ENCODE results near the gene KMT5B.

The KMT5B gene

DNA sequence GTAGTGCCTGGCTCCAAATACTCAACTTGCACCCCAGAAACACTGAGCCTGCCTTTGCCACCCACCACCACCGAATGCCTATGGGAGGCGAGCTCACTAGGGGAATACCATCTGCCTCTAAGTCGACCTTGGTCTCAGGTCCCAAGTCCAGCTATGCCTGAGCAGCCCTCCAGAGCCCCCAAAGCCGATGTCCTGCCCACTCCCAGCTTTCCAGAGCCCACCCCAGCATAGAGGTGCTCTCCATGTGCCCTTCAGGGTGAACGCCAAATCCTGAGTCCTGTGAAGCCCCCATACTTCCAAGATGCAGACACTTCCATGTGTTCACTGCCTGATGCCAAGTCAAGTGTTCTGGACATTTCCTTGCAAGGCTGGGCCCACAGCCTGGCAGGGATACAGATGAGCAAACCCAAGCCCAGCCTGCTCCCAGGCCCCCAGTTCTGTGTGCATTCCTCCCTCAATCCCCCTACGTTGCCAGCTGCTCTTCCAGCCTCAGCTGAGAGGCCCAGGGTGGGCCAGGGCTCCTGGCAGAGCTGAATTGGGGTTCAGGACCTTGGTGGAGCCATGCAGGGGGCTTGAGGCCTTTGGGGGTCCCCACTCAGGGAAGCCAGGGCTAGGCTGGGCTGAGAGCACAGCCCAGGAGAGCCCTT lies 2.6 kb upstream of the KMT5B start:
- DNase-seq, result no peak

DNA sequence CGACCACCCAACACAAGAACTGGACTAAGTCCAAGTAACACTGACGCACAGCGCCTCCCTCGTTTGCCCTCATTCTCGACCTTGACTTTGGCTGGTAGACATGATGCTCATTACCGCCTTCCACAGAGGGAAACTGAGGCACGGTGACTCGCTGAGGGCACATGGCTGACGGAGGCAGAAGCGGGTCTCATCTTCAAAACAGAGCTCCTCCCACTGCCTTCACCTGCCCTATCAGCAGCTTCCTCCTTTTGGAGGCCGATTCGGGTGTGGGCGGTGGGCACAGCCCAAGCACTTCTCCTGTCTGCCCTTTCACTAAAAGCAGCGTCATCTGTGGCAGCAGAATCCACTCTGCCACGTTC lies 2.0 kb upstream of the KMT5B start:
- DNase-seq, result peak; percentile 79

- DNase-seq, result no peak
Measured at GRCh38 chr11:68214173-68215086, 1.3 kb upstream of the KMT5B start.

DNA sequence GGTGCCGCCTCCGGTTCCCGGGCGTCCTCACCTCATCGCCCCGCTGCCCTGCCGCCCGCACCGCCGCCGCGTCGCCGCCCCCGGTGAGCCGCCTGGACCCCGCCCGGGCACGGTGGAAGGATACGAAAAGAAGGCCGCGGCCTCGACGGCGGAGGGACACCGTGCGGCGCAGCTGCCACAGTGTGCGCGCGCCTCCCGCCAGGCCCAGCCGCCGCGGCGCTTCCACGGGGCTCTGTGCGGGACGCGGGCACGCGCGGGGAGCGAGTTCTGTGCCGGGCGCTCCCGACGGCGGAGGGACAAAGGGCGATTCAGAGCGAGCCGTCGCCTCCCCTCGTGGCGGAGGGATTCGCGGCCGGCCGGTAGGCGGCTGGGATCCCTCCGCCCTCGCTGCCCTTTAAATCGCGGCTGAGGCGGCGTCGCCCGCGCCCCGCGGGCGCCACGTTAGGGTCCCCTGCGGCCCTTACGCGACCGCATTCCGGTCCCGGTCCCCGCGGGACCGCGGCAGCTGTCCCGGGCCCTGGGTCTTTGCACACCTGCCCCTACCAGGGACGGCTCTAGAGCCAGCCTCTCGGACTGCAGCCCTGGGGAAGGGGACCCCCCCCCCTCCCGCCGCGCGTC lies 568 bp upstream of the KMT5B start:
- peak; percentile 99 for DNase-seq

- DNase-seq, result peak; percentile 98
Measured at GRCh38 chr11:68212421-68213134, 518 bp downstream of the KMT5B start.

DNA sequence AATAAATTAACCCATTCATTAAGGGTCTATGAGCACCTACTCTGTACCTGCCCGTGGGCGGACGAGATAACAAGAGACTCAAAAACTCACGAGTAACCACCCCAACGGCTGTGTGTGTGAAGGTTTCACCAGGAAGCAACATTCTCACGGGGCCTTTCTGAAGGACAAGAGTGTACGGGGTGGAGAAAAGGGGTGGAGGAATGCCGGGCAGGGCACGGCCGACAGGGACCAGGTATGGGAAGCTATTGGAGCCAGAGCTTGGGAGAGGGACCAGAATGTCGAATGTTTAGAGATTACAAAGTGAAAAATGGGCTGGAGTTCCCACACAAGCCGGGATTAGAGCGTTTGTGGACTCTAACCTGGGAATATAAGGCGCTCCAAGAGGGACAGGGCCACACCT lies 1.6 kb downstream of the KMT5B start:
- no peak for DNase-seq

- peak; percentile 95 for DNase-seq
Measured at GRCh38 chr11:68206211-68206610, 6.9 kb downstream of the KMT5B start.

DNA sequence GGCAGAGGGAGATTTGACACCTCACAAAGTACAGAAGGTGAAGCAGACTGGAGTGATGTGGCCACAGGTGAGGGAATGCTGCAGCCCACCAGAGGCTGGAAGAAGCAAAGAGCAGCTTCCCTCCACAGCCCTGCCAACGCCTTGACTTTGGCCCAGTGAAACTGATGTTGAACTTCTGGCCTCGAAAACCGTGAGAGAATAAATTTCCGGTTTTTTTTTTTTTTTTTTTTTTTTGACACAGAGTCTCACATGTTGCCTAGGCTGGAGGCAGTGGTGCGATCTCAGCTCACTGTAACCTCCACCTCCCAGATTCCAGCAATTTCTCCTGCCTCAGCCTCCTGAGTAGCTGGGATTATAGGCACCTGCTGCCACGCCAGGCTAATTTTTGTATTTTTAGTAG lies 8.7 kb downstream of the KMT5B start:
- no peak for DNase-seq

DNA sequence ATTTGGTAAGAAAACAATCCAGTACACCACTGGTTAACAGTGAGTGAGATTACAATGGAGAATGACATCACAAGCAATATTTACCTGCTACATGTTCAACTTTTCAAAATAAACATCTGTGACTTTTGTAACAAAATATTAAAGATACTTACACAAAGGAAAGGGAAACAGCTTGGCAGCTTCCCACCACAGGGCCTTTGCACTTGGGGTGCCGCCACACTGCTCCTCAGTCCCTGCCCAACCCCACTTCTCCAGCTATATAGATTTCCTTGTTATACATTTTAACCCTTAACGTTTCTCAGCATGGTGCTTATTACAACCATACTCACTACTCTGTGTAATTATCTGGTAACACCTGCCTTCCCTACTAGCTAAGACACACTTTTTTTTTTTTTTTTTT lies 10.9 kb downstream of the KMT5B start:
- no peak for DNase-seq

- no peak for DNase-seq
Measured at GRCh38 chr11:68201492-68201891, 11.6 kb downstream of the KMT5B start.

DNA sequence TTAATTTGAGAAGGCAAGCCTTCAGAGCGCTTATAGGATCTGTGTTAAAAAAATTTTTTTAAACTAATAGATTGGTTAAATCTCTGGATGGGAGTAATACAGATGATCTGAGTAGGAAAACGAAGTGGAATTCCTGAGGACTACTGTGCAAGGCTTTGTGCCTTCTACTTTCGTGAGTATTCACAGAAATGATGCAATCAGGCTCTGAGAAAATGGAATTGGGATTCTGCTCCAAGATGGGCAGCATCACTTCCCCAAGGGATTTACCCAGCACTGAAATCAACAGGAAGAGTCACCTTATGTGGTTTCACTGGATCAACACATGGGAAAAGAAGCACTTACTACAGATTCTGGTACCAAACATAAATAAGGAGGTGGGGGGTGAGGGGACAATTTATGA lies 12.5 kb downstream of the KMT5B start:
- no peak for DNase-seq

GRCh38 chr11:68199295-68199987 lies 13.7 kb downstream of the KMT5B start:
- DNase-seq, result no peak

- no peak for DNase-seq
Measured at GRCh38 chr11:68196219-68196618, 16.9 kb downstream of the KMT5B start.

DNA sequence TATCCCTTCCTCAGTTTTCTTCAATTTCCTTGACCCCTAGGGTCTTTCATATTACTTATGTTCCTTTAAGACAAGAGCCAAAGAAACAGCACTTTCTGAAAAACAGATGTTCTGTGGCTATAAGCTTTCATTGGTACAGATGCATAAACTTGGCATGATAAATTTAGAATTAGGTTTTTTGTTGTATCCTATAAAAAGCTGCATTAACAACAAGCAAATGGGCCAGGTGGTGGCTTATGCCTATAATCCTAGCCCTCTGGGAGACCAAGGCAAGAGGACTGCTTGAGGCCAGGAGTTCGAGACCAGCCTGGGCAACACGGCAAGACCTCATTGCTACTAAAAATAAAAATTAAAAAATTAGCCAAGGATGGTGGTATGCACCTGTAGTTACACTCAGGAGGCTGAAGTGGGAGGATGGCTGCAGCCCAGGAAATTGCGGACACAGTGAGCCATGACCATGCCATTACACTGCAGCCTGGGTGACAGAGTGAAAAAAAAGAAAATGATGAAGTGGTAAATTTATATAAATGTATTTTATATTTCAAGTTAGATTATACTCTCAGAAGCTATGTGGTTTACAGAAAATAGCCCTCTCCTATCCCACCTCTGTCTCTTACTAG lies 18.3 kb downstream of the KMT5B start:
- no peak for DNase-seq

GRCh38 chr11:68193018-68193417 lies 20.1 kb downstream of the KMT5B start:
- no peak for DNase-seq

DNA sequence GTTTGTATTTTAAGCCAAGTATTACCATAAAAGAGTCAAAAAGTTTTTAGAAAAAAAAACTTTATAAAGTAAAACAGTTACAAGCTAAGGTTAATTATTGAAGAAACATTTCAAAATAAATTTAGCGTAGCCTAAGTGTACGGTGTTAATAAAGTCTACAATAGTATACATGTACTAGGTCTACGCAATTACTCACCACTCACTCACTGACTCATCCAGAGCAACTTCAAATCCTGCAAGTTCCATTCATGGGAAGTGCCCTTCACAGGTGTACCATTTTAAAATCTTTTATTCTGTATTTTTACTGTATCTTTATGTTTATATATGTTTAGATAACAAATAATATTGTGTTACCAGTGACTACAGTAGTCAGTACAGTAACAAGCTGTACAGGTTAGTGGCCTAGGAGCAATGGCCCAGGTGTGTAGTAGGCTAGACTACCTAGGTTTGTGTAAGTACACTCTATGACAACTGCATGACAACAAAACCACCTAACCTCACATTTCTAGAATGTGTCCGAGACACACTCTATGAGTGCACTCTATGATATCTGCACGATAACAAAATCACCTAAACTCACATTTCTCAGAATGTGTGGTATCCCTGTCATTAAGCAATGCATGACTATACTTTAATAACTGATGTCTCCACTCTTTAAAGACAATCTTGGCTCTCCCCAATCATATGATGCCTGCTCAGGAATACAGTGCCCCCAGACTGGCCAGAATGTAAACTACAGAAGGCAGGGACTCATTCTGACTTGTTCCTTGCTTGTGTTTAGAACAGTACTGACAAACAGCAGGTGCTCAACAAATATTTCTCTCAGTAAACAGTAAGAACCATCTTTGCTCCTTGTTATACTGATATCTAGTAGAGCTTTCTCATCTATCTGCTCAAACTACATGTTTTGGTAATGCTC lies 21.2 kb downstream of the KMT5B start:
- DNase-seq, result peak; percentile 55

GRCh38 chr11:68189888-68190287 lies 23.2 kb downstream of the KMT5B start:
- DNase-seq, result no peak

- DNase-seq, result no peak
Measured at GRCh38 chr11:68189082-68189481, 24.0 kb downstream of the KMT5B start.

DNA sequence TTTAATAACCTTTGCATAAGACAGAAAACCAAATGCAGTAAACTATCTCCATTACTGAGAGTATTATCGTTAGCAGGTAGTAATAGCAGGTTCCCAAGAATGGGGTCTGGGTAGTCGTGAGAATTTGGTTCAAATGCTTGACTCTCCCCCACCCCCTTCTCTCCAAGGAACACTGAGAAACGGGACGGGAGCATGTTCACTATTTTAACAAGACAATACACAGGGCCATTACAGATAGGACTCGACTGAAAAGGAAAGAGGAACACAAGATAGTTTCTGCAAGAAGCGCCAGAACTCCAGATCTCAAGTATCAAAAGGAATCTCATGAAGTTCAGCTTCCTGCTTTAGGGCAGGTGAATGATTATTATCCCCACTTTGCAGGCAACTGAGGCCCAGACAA lies 27.0 kb downstream of the KMT5B start:
- no peak for DNase-seq

DNA sequence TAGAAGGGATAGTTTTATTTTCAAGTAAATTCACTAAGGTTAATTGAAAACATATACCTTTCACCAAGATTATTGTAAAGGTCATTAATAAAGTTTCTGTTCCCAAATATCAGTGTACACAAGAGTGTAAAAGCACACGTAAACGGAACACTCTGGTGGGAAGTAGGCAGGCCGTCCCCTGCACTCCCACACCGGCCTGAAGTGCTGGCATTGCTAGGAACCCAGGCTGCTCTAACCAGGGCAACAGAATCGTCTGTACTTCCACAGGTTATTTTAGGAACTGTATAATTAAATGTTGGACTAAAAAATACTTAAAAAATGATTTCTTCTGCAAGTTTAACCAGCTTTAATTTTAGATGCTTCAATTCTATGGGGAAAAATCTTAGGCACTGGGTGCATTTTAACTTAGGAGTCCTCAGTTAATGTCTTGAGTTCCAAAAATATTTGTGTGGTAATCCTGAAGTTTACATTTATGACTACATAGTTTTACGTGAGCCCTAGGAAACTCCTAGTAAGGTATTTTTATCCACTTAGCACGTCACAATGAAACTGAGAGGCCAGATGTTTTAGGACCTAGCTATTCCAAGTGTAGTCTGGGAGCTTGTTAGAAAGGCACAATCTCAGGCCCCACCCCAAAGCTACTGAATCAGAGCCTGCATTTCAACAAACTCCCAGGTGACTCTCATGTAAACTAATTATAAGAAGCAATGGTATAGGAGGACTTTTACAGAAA lies 31.2 kb downstream of the KMT5B start:
- no peak for DNase-seq

All from OCI-M1 (cell line).